HK-2 (cell line): Measurements from ENCODE around the gene KLHL29.

Experiments used
- DNase-seq: peaks from one replicate; pipeline ENCODE4 v3.0.0-alpha.2; 2018; ENCODE audit not compliant: unreplicated experiment

Gene KLHL29

DNA sequence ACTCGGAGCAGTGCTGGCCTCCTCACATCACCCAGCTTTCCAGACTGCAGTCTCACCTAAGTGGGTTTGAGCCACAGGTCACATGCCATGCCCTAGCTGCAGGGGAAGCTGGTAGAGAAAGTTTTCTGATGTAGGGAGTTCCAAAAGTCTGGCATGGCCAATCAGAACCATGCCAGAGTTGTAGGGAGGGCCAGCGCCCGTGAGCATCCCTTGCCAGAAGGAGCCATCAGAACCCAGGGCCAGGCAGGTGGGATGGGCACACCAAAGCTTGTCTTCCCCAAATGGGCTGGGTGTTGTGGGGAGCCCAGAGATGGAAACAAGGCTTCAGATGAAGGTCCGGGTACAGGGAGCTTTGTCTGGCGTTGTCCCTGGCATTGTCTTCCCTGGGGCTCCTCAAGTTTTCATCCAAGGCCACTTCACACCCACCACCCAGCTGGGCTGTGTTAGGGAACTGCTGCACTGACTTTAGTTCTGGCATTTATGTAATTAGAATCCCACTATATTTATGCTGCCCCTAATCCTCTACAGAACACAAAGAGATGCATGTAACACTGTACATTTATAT is 247.9 kb downstream of the KLHL29 start:
- DNase-seq: no peak

DNA sequence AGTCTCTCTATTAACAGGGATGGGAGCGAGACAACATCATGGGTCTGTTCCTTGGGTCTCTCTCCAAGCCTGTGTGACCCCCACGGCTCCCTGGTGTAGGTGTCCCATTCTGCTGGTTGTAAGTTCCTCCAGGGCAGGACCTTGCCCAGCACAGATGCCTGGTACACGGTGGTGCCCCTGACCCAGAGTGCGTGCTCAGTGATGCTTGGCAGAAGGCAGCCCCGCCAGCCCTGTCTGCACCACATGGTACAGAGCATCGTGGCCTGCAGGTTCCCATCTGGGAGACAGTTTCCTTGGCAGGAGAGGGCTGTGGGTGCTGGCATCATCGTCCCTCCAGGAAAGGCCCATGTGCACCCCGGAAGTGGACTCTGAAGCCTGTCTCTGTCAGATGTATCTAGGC is 249.0 kb downstream of the KLHL29 start:
- DNase-seq: no peak

DNA sequence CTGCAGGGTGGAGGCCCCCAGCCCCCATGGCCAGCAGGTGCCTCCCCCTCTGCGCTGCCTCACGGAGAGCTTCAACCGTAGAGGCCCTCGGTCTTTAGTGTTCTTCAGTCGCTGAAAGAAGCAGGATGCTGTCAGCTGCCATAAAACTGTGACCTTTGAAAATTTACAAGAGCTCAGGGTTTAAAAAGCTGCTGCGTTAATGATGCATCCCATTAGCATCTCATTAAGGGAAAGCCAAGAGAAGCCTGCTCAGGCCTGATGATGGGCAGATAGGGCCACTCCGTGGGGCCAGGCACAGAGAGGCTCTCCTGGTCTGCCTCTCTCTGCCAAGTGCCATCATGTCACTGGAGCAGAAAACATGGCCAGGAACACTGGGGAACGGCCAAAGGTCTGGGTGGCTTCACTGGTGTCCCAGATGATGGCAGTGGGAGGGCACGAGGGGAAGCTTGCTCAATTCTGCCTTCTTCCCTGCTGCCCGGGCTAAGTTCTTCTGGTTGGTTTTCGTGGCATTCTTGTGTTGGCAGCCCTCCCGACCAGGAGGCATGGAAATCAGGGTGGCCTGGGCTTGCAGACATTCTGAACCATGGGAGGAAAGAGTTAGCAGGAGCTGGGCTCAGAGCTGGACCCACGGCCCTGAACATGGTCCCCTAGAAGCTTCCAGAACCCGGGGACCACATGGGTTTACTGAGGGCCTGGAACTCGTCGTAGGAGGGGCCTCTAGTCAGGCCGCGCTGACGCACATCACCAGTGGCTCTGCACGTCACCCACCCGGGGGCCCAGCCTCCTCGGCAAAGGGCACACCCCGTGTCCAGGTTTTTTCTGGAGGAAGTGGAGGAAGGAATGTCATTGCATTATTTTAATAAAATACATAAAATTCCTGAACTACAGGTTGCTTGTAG is 250.7 kb downstream of the KLHL29 start:
- DNase-seq: no peak

DNA sequence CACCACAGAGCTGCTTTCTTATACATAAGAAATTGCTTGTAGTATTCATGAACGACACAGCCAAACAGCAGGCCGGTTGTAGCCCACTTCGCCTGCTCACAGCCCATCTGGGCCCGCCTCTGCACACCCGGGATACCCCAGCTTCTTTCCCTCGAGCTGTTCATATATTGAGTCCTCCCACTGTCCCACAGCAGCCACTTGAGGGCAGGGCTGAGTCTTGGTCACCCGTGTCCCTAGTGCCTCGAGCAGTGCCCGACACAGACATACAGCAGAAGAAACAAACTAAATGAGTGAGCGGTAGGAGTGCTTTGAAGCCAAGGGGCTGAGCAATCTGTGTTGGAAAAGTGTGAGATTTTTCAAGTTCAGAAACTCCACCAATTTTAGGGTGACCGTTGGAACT is 251.4 kb downstream of the KLHL29 start:
- DNase-seq: no peak

DNA sequence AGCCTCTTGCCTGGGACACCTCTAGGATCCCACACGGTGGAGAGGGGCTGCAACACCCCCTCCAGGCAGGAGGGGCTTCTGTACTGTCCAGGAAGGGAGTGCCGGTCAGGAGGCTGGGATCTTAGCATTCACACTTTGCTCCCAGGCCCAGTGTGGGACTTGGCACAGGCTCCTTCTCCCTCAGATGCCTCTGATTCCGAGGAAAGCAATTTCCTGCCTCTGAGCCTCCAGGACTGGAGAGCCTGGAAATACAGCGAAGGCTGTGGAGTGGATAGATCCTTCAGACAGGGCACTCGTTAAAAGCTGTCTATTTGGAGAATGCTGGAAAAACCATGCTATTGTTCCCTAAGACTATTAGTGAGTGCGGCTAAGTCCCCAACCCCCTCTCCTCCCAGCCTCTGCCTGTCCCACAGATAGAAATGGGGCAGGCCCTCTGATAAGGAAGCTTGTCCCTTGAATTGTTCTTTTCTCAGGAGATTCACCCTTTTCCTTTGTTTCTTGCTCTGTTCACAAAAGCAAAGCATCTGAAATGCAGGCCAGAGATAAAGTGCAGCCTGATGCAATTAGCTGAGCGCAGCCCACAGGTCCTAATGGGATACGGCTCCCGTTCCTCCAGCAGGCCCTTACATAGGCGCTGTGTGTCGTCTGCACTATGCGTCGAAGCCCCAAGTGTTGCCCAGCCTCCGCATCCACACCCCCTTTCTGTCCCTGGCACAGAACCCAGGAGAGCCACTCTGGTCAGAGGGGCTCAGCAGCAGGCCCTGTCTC is 252.2 kb downstream of the KLHL29 start:
- no peak for DNase-seq

DNA sequence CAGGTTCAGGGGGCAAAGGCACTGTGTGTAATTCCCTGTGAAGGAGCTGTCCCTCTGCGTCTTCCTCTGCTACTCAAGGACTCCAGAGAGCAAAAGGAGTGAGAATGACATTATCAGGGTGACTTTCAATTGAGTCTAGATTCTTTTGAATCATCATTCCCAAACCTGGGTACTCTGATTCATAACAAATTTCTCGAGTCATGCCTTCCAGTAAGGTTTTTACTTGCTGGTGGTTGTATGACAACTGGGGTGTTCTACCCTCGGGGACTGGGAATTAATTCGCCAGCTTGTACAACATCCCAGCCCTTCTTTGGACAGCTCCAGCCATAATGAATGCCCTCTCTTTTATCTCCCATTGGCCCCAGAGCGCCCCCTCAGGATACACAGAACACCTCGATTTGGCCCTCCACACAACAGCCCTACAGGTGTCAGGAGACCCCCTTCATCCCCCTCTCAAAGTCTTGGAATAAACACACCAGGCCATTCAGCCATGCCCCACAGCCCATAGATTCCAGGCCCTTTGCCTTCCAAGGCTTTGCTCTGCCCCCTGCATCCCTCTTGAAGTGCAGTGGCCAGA is 254.5 kb downstream of the KLHL29 start:
- no peak for DNase-seq

DNA sequence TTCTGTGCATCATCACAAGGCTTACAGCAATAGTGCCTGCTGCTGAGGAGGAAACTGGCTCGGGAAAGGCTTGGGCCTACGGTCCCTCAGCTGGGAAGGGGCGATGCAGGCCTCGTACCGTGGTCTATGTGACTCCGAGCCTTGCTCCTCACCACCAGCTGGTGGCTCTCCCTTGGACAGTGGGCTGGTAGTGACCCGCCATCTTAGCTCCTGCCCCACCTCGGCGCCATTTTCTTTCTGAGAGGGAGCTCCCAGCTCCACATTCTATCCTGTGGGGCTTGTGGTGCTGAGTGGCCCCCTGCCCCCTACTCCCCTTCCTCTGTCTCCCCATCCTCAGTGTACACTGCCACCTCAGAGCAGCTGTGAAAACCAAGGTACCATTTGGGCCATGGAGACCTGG is 255.7 kb downstream of the KLHL29 start:
- no peak for DNase-seq

DNA sequence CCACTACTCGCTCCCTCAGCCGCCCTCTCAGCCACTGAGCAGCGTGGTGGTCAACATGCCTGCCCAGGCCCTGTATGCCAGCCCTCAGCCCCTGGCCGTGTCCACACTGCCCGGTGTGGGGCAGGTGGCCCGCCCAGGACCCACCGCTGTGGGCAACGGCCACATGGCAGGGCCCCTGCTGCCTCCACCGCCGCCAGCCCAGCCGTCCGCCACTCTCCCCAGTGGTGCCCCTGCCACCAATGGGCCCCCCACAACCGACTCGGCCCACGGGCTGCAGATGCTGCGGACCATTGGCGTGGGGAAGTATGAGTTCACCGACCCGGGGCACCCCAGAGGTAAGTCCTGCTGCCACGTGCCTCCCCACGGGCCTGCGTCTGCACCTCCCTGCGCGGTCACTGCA is 257.5 kb downstream of the KLHL29 start:
- DNase-seq: no peak

DNA sequence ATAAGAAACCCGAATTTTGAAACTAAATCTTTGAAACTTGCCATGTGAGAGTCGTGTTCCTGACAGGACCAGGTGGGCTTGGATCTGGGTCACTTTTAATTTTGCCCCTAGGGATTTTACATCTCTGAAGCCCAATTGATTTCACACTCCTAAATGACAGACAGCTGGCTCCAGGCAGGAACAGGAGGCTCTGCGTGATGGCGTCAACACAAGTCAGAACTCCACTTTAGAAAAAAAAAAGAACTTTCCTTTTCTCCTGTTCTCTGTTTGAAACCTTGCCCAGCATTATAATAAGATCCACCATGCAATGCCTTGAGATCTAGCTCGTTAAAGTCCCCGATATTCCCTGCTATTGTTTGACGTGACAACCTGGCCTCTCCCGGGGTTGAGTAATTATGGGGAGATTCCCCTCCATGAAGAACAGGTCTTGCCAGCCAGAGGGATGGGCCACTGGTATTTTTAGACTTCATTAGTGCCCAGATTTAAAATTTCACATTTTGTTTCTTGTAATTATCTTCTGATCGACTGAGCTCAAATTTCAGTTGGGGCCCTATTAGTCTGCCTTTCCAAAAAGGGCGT is 260.3 kb downstream of the KLHL29 start:
- DNase-seq: no peak

DNA sequence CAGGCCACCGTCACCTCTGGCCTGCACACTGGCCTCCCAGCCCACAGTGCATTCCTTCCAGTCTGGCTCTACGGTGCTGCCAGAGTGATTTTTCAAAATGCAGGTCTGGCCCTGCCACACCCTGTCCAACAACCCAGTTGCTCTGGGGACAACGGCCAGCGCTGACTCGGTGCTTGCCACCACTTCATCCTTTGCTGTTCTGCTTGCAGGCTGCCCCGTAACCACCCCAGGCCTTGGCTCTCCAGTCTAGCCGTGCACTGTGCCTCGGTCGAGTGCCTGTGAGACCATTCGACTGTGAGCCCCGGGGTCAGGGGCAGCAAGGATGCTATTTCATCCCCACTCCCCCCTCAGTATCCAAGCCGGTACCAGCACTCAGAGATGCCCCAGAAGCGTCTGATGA is 262.6 kb downstream of the KLHL29 start:
- no peak for DNase-seq

DNA sequence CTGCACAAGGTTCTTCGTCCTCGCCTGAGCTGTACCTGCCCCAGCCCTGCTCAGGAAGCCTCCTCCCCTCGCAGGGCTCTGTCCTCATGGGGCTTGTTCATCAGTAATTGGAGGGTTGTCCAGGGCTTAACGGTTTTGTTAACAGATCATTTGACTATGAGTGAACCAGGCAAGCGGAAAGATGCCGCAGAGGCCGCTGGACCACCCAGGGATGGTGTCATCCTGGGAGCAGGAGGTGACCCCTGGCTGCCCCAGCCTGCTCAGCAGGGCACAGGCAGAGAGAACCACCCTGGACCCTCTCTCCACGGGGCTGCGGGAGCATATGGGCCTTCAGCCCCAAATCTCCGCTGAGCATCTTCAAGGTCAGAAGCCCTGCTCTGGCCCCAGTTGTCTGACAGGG is 264.3 kb downstream of the KLHL29 start:
- peak; percentile 18 for DNase-seq

DNA sequence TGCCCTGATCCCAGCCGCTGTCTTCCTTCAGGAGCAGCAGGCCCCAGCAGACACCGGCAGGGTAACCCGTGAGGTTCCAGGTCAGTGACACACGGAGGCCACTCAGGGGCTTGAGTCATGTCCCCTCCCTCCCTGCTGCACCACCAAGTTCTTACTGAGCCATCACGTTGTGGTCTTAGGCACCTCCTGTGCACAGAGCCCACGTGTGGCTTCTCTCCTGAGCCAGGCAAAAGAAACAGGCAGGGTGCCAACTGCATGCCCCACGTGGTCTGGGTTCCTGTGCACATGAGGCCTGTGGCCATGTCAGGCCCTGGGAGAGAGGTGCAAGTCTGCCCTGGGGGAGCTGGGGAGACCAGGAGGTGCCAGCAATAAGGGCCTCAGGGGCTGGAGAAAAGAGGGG is 264.8 kb downstream of the KLHL29 start:
- peak; percentile 85 for DNase-seq

DNA sequence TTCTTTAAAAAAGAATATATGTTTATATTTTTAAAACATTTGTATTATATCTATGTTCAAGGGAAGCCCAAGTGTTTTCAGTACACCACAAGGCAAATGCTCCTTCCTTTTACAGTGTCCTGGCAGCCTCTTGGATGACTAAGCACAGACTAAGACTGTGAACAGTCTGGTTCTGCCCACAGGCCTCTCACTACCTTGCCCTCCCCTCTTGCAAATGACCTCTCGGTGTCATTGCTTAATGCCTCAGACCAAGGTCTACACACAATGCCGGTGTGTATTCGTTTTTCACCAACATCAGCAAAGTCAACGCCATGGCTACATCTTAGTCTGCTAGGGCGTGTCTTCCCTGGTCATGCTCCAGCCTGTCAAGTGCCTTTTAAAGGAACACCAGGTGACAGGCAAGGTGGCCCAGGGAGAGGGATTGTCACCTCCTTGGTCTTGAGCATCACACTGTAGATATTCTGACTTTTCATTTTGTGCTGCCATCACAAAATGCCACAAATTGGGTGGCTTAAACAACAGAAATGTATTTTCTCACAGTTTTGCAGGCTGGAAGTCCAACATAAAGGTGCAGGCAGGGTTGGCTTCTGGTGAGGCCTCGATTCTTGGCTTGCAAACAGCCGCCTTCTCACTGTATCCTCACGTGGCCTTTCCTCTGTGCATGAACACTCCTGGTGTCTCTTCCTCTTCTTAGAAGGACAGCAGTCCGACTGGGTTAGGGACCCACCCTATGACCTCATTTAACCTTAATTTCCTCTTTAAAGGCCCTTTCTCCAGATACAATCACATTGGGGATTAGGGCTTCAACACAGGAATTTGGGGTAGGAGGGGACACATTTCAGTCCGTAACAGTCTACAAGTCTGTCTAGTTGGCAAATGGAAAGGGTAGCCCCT is 266.5 kb downstream of the KLHL29 start:
- DNase-seq: peak; percentile 42

DNA sequence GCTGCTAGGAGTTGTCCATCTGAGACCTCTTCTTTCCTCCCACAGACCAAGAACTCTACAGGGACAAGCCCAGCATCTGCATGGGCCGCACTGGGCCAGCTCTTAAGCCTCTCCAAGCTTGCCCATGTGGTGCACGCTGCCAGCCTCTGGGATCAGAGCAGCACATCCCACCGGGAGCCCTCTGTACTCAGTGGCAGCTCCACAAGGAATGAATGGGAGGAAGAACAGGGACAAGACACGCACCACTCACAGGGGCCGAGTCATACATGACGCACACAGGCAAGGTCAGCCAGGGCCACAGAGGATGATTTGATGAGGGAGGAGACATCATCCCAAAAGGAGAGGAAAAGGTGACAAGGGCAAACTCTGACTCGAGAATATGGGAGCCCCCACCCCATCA is 268.3 kb downstream of the KLHL29 start:
- DNase-seq: no peak

DNA sequence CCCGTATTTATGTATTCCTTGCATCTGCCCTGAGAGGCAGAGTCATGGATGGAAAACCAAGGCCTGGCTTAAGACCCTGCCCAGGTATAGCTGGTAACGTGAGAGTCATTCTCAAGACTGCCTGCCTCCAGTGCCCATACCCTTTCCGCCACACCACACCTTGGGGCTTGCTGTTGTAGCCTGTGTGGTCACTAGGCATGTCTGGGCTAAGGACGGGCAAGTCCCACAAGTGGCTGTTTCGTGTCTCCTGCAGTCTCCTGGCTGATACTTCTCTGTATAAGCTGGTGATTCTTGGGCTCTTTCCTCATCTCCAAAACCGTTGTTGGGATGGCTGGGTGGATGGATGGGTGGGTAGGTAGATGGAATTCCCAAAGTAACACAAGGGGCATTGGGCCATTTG is 269.8 kb downstream of the KLHL29 start:
- DNase-seq: no peak

DNA sequence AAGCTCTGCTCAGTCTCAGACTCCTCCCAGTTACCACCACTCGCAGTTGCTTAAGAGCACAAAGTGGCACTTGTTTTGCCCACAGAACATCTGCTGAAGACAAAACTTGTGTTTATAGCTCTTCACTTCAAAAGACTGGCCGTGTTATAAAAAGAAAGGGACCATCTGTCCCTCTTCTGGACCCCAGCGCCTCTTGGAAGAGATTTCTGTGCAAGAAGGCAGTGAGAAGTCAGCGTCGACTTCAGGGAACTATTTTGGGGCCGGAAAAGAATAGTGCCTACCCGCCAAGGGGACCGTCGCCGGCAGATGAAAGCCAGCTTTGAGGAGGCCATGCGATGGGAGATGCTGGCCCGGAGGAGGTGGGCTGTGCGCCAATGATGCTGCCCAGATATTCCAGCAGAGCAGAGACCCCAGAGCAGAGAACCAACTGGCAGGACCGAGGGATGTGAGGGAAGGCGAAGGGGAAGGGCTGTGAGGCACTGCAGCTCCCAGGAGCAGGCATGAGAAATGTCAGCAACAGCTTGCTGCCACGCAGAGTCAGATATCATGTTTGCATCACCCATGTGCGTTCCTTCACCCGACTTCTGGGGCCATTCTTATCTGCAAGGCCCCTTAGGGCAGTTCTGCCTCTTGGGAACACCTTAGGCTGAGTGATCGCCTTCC is 271.1 kb downstream of the KLHL29 start:
- no peak for DNase-seq

DNA sequence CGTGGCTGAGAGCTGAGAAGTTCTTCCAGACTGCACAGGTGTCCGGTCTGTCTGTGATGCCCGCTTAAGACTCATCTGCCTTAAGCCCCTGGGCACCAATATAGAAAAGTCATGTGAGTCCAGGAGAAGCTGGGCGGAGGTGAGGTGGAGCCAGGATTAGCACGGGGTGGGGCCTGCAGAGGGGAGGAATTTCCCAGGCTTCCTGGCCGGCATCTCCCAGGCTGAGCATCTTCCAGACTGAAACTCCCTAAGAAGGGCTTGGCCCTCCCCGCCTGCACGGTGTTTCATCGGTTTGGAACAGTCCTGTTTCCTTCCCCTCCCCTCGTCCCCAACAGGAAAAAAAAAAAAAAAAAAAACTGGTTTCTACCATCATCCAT is 271.6 kb downstream of the KLHL29 start:
- no peak for DNase-seq

DNA sequence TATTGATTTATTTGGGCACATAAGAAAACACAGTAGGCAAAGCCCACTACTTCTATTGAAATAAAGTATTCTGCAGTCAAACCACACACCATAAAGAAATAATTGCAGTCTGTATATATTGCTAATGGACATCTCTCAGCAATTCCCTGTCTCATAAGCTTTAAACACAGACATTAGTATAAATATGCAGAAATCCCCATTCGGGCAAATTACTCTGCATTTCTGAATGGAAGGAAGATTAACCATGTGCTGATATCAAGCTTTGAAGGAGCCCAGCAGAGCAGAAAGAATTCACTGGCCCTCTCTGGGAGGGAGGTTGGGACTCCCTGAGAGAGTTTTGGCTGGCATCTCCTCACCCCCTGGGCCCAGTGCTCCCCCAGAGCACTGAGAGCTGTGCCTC is 272.4 kb downstream of the KLHL29 start:
- DNase-seq: no peak

DNA sequence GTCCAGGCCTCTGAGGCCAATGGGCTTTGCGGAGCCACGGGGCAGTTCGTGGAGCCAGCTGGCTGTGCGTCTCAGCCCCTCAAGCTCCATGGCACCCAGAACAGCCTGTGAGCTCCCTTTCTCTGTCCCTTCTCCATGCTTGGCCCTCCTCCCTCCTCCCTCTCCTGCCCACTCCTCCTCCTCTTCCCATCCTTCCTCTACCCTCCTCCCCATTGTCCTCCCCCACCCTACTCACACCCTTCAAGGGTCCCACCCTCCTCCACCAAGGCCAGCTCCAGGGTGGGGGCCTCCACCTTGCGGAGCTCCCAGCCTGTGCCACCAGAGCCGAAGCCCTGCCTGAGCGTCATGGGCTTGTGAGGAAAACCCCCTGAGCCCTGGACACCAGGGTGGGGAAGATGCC is 273.0 kb downstream of the KLHL29 start:
- DNase-seq: no peak

DNA sequence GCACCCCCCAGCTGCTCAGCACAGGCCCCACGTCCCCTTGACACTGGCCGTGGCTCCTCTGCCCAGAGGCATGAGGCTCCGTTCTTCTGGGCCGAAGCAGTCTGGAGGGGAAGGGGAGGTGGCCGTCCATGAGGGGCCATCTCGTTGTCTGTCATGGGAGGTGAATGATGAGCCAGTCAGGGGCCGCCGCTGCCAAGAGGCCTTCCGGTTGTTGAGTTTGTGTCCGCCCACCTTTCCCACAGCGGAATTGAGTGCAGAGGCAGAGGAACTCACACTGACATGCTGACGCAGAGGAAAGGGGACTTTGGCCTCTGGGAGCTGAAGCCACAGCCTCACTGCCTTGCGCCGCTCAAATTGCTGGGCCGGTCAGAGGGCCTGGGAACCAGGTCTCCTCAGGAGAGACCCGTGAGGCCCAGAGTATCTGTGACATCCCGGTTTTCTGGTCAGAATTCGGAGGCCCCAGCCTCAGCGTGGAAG is 273.5 kb downstream of the KLHL29 start:
- no peak for DNase-seq
